Mammary epithelial cell (primary cell): ENCODE results near the gene HLCS.

Experiments used
- EZH2 ChIP-seq: IDR thresholded peaks from 2 replicates; pipeline ENCODE4 v1.6.1; 2012; ENCODE audit warnings: low read length, inconsistent platforms, borderline replicate concordance
- TF ChIP-seq, protein P1 (sequence below), 2 donors: IDR thresholded peaks in 1 of 2; conservative IDR thresholded peaks in 1 of 2; 2 replicates each; pipeline ENCODE4 v1.5.1; 2011 to 2012; ENCODE audit warnings: inconsistent platforms in 2 of 2, low read length in 2 of 2, mild to moderate bottlenecking in 2 of 2, control low read depth in 1 of 2, low read depth in 1 of 2; ENCODE audit not compliant: insufficient read depth in 1 of 2; ENCODE audit errors: extremely low read depth in 1 of 2

DNA sequence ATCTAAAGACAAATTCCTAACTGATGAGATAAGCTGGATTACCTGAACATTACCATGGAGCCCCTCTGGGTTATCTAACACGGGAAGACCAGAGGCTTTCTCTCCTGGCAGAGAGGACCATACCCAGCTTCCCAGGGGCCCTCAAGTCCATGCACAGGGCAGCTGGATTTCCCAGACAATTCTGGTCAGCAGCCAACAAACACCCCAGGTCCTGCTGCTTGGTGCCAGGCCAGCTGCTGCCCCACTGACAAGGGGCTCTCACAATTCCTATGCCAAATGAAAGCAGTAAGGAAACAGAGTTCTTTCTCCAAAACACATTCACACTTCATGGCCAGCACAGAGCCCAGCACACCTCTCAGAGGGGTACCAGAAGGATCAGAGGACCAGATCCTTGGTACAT is 114.2 kb downstream of the HLCS start:
- TF ChIP-seq, protein P1, sequence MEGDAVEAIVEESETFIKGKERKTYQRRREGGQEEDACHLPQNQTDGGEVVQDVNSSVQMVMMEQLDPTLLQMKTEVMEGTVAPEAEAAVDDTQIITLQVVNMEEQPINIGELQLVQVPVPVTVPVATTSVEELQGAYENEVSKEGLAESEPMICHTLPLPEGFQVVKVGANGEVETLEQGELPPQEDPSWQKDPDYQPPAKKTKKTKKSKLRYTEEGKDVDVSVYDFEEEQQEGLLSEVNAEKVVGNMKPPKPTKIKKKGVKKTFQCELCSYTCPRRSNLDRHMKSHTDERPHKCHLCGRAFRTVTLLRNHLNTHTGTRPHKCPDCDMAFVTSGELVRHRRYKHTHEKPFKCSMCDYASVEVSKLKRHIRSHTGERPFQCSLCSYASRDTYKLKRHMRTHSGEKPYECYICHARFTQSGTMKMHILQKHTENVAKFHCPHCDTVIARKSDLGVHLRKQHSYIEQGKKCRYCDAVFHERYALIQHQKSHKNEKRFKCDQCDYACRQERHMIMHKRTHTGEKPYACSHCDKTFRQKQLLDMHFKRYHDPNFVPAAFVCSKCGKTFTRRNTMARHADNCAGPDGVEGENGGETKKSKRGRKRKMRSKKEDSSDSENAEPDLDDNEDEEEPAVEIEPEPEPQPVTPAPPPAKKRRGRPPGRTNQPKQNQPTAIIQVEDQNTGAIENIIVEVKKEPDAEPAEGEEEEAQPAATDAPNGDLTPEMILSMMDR (conservative IDR thresholded peaks at IDR 0.05 in 1 of 2, IDR thresholded peaks at IDR 0.05 in 1 of 2; ENCODE audit: extremely low read depth in 1 of 2, insufficient read depth in 1 of 2, low read depth in 1 of 2, low read length in 2 of 2), result no peak
- no peak for TF ChIP-seq EZH2
